Colonic mucosa (tissue), 4 donors: ENCODE measurements around the gene SEPTIN5. TPM values are rescaled to one million over a fixed set of nuclear protein-coding genes. Genes with fewer than 3 reads are reported as not detected.
A peak's percentile ranks its signal among the peaks of the same experiment; 100 is the strongest.

Experiments used
- DNase-seq: peaks from one replicate; pipeline ENCODE4 v3.0.0-alpha.2; 2020
- H3K27ac ChIP-seq: fragments of 200-600 bp; one replicate; pipeline ENCODE4 v1.8.0; 2021
- H3K27me3 ChIP-seq: fragments of 200-600 bp; one replicate; pipeline ENCODE4 v1.8.0; 2021
- H3K36me3 ChIP-seq: fragments of 200-600 bp; one replicate; pipeline ENCODE4 v1.8.0; 2021
- H3K4me1 ChIP-seq: fragments of 200-600 bp; one replicate; pipeline ENCODE4 v1.8.0; 2021; ENCODE audit warnings: mild to moderate bottlenecking
- H3K4me3 ChIP-seq: fragments of 200-600 bp; one replicate; pipeline ENCODE4 v1.8.0; 2021
- H3K9ac ChIP-seq, 2 donors: one replicate each; pipeline ENCODE4 v1.7.0; 2013; ENCODE audit warnings: control low read depth in 2 of 2, low read depth in 2 of 2, low read length in 2 of 2
- H3K9me3 ChIP-seq: fragments of 200-600 bp; one replicate; pipeline ENCODE4 v1.8.0; 2021
- CTCF ChIP-seq: fragments of 200-600 bp; IDR thresholded peaks from one replicate; pipeline ENCODE4 v1.8.0; 2022; ENCODE audit warnings: antibody characterized with exemption, mild to moderate bottlenecking
- intact Hi-C: fragments of 100-400 bp; cut with DNase I; formaldehyde crosslinking; loops from one replicate; pipeline ENCODE4 v1.14.1; 2022
- total RNA-seq, 2 donors: library from RNA; stranded (reverse); fragmentation: NEBNext Ultra II Directional in 1 of 2; extraction: Animal tissue kit (Norgen Biotek cat#: 25700) in 1 of 2; gene quantifications; one replicate each; pipeline ENCODE4 v1.2.1, GENCODE V29; 2021
- donor health status: healthy.
- donor health status: DM: no; HTN: no; CAD: no.
- donor health status: DM: no; HTN: no; CAD: no.

SEPTIN5 gene
- total RNA-seq, 2 donors from 2014 or later = 2.2 to 2.5 TPM

- peaks cover 65% of the 10 kb centered on the region for H3K27me3 ChIP-seq
- no peaks in the 10 kb centered on the region for H3K9me3 ChIP-seq
- peaks cover 8% of the 10 kb centered on the region for H3K4me1 ChIP-seq
- no peak overlapping the region for H3K27ac ChIP-seq
- no peak overlapping the region for H3K9ac ChIP-seq
- H3K36me3 ChIP-seq = no peaks in the 10 kb centered on the region
- intact Hi-C loops = no loop called here
- H3K4me3 ChIP-seq = no peak overlapping the region
- DNase-seq = no peak
- TF ChIP-seq CTCF = no peak
These were observed 7.3 kb downstream of the SEPTIN5 start for GRCh38 chr22:19721330-19722177.

DNA sequence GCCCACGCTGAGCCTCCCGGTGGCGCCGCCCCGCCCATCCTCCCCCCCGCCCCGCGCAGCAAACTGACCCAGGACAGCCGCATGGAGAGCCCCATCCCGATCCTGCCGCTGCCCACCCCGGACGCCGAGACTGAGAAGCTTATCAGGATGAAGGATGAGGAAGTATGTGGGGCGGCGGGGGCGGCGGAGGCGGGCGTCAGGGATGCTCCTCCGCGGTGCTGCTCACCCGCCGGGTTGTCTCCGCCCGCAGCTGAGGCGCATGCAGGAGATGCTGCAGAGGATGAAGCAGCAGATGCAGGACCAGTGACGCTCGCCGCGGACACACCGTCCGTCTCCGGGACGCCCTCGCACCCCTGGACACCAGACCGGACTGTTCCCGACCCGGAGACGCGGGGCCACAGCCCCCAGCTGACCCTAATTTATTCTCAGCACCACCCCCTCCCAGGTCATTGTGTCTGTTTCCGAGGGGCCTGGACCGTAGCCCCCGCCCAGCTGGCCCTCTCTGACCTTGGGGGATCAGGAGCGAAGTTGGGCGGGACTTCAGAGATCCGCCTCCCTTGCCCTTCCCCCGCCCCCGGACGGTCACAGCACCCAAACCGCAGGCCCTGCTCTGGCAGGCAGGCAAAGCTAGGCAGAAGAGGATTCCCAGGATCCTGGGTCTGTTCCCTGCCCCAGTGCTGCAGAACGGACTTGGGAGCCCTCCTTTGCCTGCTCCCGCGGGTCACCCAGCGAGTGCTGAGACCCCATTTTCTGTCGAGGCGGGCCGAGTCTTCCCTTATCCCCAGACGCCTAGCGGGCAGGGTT, 8.1 kb downstream of the SEPTIN5 start:
- TF ChIP-seq CTCF = no peak
- no peak for DNase-seq
- peaks cover 8% of the 10 kb centered on the region for H3K4me1 ChIP-seq
- H3K27me3 ChIP-seq = peaks cover 65% of the 10 kb centered on the region
- H3K27ac ChIP-seq = no peak overlapping the region
- H3K9ac ChIP-seq = no peak overlapping the region
- no peaks in the 10 kb centered on the region for H3K36me3 ChIP-seq
- no peaks in the 10 kb centered on the region for H3K9me3 ChIP-seq
- intact Hi-C loops = no loop called here
- H3K4me3 ChIP-seq = no peak overlapping the region

DNA sequence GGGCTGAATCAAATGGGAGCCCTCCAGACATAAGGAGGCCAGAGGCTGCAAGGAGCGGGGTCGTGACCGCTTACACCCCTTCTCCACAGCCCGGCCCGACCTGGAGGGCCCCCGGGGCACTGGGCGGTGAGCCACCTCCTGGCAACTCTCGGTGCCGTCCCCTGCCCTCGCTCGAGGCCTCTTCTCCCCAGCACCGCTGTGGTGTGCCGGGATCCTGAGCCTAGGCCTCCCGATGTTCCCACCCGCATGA, 8.6 kb downstream of the SEPTIN5 start:
- intact Hi-C loops = no loop called here
- no peak for DNase-seq
- Histone ChIP-seq H3K9ac (no peak overlapping the region), H3K4me3 (no peak overlapping the region), H3K27me3 (peaks cover 65% of the 10 kb centered on the region), H3K27ac (no peak overlapping the region), H3K4me1 (peaks cover 8% of the 10 kb centered on the region), H3K9me3 (no peaks in the 10 kb centered on the region), H3K36me3 (no peaks in the 10 kb centered on the region)
- TF ChIP-seq CTCF = no peak

DNA sequence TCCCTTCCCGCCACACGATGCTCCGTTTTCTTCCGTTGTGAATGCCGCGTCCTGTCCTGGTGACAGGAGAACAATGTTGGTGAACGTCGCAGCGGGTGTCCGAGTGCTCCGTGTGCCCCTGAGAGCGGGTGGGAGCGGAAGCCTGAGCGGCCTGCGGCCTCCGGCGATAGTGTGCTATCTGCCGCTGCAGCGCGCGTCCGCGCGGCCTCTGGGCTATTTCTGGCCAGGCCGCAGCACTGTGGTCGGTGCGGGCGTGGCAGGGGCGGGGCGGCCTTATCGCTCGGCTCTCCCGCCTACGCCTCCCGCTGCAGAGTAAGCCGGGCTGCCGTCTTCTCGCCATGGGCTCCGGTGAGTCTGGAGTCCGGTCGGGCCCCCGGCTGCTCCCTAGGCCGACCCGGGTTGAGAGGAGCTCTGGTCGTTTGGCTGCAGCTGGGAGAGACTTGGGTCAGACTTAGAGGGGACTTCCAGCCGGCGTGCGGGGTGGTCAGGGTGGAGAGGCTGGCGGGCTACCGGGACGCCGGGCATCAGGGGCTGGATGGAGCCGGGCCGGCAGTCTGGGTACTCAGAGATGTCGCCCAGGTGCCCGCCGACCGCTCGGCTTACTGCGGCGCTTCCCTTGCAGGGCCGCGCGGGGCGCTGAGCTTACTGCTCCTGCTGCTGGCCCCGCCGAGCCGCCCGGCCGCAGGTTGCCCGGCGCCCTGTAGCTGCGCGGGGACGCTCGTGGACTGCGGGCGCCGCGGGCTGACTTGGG, 9.1 kb downstream of the SEPTIN5 start, which contains the start of gene GP1BB:
GP1BB (plus strand) TSS at position 308 of the 751 bp plus-strand sequence; CDS start at position 339, 31 bp downstream.
- no peak within 1 kb of the TSS for H3K9ac ChIP-seq
- peaks cover 60% of the 10 kb centered on the region for H3K27me3 ChIP-seq
- peak; percentile 42 for DNase-seq
- no peaks in the 10 kb centered on the region for H3K9me3 ChIP-seq
- intact Hi-C loops = no loop called here
- H3K36me3 ChIP-seq = no peaks in the 10 kb centered on the region
- peaks cover 8% of the 10 kb centered on the region for H3K4me1 ChIP-seq
- H3K27ac ChIP-seq = no peak within 1 kb of the TSS
- H3K4me3 ChIP-seq = peak within 1 kb of the TSS; percentile 15
- TF ChIP-seq CTCF = no peak

GRCh38 chr22:19723983-19724827, 9.9 kb downstream of the SEPTIN5 start:
- TF ChIP-seq CTCF = no peak
- no peaks in the 10 kb centered on the region for H3K36me3 ChIP-seq
- no peak for DNase-seq
- H3K4me3 ChIP-seq = peak overlapping the region; percentile 15
- H3K27me3 ChIP-seq = peaks cover 52% of the 10 kb centered on the region
- H3K9ac ChIP-seq = no peak overlapping the region
- no peak overlapping the region for H3K27ac ChIP-seq
- intact Hi-C loops = no loop called here
- H3K4me1 ChIP-seq = peaks cover 8% of the 10 kb centered on the region
- H3K9me3 ChIP-seq = no peaks in the 10 kb centered on the region
